ENCODE measurements around the gene TOM1L2.
A peak's percentile ranks its signal among the peaks of the same experiment; 100 is the strongest.

TOM1L2 gene

DNA sequence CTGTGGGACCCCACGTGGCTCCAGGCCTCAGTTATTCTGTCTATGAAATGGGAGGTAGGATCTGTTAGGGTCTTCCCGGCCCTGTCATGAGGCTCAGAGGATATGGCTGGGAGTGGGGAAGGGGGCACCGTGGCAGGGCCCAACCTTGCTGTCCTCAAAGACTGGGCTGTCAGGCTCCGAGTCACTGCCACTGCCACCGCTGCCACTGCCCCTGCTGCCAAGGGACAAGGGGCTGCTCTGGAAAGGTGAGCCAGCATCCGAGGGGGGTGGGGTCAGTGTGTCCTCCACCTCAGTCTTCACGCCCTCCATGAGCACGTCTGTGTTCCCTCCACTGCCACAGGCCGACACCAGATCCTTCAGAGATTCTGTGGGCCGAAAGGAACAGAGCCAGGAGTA is 154.7 kb downstream of the TOM1L2 start:
- Histone ChIP-seq H4K20me1 (peaks cover 95 to 100% (median 96%) of the 10 kb centered on the region in 11 experiments), H3K36me3 (peaks cover 76 to 98% (median 91%) of the 10 kb centered on the region in 11 experiments), H3K4me2 (no peak overlapping the region), H3K9me3 (replicated peaks in 1 of 11) (no peaks in the 10 kb centered on the region), H3K27ac (0 out of 22 replicates have a peak overlapping the region, but pooled peaks of 4 of the 11 experiments have one; percentile 6 to 20 (median 8)), H3K27me3 (no peaks in the 10 kb centered on the region), H3K4me3 (no peak overlapping the region), H3K9ac (0 out of 22 replicates have a peak overlapping the region, but pooled peaks of 2 of the 11 experiments have one; percentile 12 to 18), H3K4me1 (peaks cover 61 to 86% (median 78%) of the 10 kb centered on the region in 10 experiments)
- no peak for TF ChIP-seq Cebpa-rat (IDR thresholded peaks at IDR 0.05)

- Histone ChIP-seq H3K4me1 (peaks cover 59 to 83% (median 77%) of the 10 kb centered on the region in 10 experiments), H3K27ac (peak overlapping the region in 4 of 11 experiments; percentile 6 to 13 (median 8); a peak in 1 of 22 replicates), H4K20me1 (peaks cover 95 to 100% (median 96%) of the 10 kb centered on the region in 11 experiments), H3K36me3 (peaks cover 81 to 98% (median 95%) of the 10 kb centered on the region in 11 experiments), H3K4me2 (peak overlapping the region in 2 of 11 experiments; percentile 5 to 12; a peak in 4 of 22 replicates), H3K9me3 (replicated peaks in 1 of 11) (no peaks in the 10 kb centered on the region), H3K27me3 (no peaks in the 10 kb centered on the region), H3K9ac (peak overlapping the region in 5 of 11 experiments; percentile 0 to 47 (median 18); a peak in 4 of 22 replicates), H3K4me3 (no peak overlapping the region)
- TF ChIP-seq Cebpa-rat (IDR thresholded peaks at IDR 0.05) = no peak
Observed at GRCh38 chr17:17816831-17817551, 155.2 kb downstream of the TOM1L2 start.

DNA sequence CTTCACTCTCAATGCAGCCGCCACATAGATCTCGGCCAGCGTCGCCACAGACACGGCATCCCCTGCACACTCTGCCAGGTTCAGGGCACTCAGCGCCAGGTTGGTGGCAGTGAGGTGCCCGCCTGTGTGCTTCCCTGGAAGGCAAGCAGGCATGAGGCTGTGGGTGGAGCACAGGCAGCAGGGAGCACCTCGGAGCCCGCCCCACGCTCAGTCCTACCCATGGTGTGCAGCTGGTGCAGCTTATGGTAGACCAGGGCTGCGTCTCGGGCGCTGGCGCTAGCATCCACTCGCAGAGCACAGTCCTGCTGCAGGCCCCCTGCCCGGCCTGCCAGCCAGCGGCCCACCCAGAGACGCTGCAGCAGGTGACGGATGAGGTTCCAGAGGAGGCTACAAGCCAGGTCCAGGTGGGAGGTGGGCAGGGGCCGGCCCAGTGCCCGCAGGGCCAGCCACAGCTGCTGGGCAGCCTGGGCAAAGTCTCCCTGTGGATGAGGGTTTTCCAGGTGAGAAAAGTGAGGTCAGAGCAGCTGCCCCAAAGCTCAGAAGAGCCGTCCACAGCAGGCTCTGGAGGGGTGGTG is 155.9 kb downstream of the TOM1L2 start:
- Histone ChIP-seq H3K4me3 (no peak overlapping the region), H3K4me2 (peak overlapping the region in 3 of 11 experiments; percentile 5 to 19 (median 12); a peak in 3 of 22 replicates), H3K27ac (peak overlapping the region in 1 of 11 experiments; percentile 6; a peak in 1 of 22 replicates), H3K4me1 (peaks cover 52 to 82% (median 76%) of the 10 kb centered on the region in 10 experiments), H3K27me3 (no peaks in the 10 kb centered on the region), H3K36me3 (peaks cover 88 to 98% (median 95%) of the 10 kb centered on the region in 11 experiments), H3K9ac (peak overlapping the region in 4 of 11 experiments; percentile 0 to 47 (median 16); a peak in 4 of 22 replicates), H3K9me3 (replicated peaks in 1 of 11) (no peaks in the 10 kb centered on the region), H4K20me1 (peaks cover 95 to 100% (median 96%) of the 10 kb centered on the region in 11 experiments)
- TF ChIP-seq Cebpa-rat (IDR thresholded peaks at IDR 0.05) = no peak

GRCh38 chr17:17815436-17816200 is 156.6 kb downstream of the TOM1L2 start:
- TF ChIP-seq Cebpa-rat (IDR thresholded peaks at IDR 0.05) = no peak
- Histone ChIP-seq H3K36me3 (peaks cover 91 to 98% (median 96%) of the 10 kb centered on the region in 11 experiments), H3K4me3 (no peak overlapping the region), H3K27ac (peak overlapping the region in 5 of 11 experiments; percentile 23 to 45 (median 29); a peak in 10 of 22 replicates), H3K9me3 (replicated peaks in 1 of 11) (no peaks in the 10 kb centered on the region), H3K9ac (peak overlapping the region in 8 of 11 experiments; percentile 8 to 61 (median 38); a peak in 9 of 22 replicates), H3K4me2 (peak overlapping the region in 7 of 11 experiments; percentile 4 to 53 (median 27); a peak in 12 of 22 replicates), H4K20me1 (peaks cover 92 to 100% (median 96%) of the 10 kb centered on the region in 11 experiments), H3K4me1 (peaks cover 45 to 75% (median 69%) of the 10 kb centered on the region in 10 experiments), H3K27me3 (no peaks in the 10 kb centered on the region)

DNA sequence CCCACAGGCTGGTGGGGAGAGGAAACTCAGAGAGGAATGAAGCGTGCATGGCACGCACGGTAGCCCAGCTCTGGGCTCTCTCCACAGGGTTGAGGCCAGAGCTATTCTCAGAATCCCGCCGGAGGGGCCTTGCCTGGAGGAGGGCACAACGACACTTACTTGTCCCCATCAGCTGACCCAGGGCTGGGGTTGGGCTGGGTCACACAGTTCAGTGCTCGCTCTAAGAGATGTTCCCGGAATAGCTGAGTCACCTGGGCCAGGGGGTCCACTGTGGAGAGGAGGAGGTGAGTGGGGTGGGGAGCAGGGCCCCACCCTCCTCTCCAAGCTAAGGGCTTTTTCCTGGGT is 157.2 kb downstream of the TOM1L2 start:
- H3K27me3 ChIP-seq = no peaks in the 10 kb centered on the region
- peak overlapping the region in 7 of 11 experiments; percentile 8 to 61 (median 39); a peak in 8 of 22 replicates for H3K9ac ChIP-seq
- H4K20me1 ChIP-seq = peaks cover 92 to 100% (median 96%) of the 10 kb centered on the region in 11 experiments
- no peak overlapping the region for H3K4me3 ChIP-seq
- peak overlapping the region in 6 of 11 experiments; percentile 13 to 45 (median 28); a peak in 8 of 22 replicates for H3K27ac ChIP-seq
- peaks cover 91 to 98% (median 96%) of the 10 kb centered on the region in 11 experiments for H3K36me3 ChIP-seq
- H3K4me1 ChIP-seq = peaks cover 39 to 73% (median 64%) of the 10 kb centered on the region in 10 experiments
- H3K9me3 ChIP-seq (replicated peaks in 1 of 11) = no peaks in the 10 kb centered on the region
- TF ChIP-seq Cebpa-rat (IDR thresholded peaks at IDR 0.05) = no peak
- H3K4me2 ChIP-seq = peak overlapping the region in 7 of 11 experiments; percentile 1 to 53 (median 27); a peak in 11 of 22 replicates

GRCh38 chr17:17814162-17815061 is 157.8 kb downstream of the TOM1L2 start:
- H3K9ac ChIP-seq = peak overlapping the region in 7 of 11 experiments; percentile 8 to 61 (median 39); a peak in 7 of 22 replicates
- H3K4me1 ChIP-seq = peaks cover 33 to 72% (median 60%) of the 10 kb centered on the region in 10 experiments
- H3K4me3 ChIP-seq = no peak overlapping the region
- H3K9me3 ChIP-seq (replicated peaks in 1 of 11) = no peaks in the 10 kb centered on the region
- H3K4me2 ChIP-seq = peak overlapping the region in 6 of 11 experiments; percentile 1 to 53 (median 38); a peak in 9 of 22 replicates
- H3K27ac ChIP-seq = peak overlapping the region in 6 of 11 experiments; percentile 13 to 45 (median 28); a peak in 6 of 22 replicates
- H3K36me3 ChIP-seq = peaks cover 90 to 96% (median 94%) of the 10 kb centered on the region in 11 experiments
- peaks cover 91 to 100% (median 95%) of the 10 kb centered on the region in 11 experiments for H4K20me1 ChIP-seq
- TF ChIP-seq Cebpa-rat (IDR thresholded peaks at IDR 0.05) = no peak
- no peaks in the 10 kb centered on the region for H3K27me3 ChIP-seq

- peaks cover 89 to 99% (median 93%) of the 10 kb centered on the region in 11 experiments for H4K20me1 ChIP-seq
- H3K4me2 ChIP-seq = no peak overlapping the region
- no peak overlapping the region for H3K27ac ChIP-seq
- no peaks in the 10 kb centered on the region for H3K27me3 ChIP-seq
- no peak overlapping the region for H3K4me3 ChIP-seq
- TF ChIP-seq Cebpa-rat (IDR thresholded peaks at IDR 0.05) = no peak
- H3K4me1 ChIP-seq = peaks cover 26 to 71% (median 57%) of the 10 kb centered on the region in 10 experiments
- H3K36me3 ChIP-seq = peaks cover 83 to 89% (median 87%) of the 10 kb centered on the region in 11 experiments
- H3K9ac ChIP-seq = peak overlapping the region in 1 of 11 experiments; percentile 9; a peak in 1 of 22 replicates
- no peaks in the 10 kb centered on the region for H3K9me3 ChIP-seq (replicated peaks in 1 of 11)
Observed at GRCh38 chr17:17813725-17814095, 158.5 kb downstream of the TOM1L2 start.

Data from BLaER1 treated with 17β-estradiol and CSF1 and Interleukin-3, amounts not matched to agents 10 nM and 100 nM (cell line).